A549 (cell line): ENCODE data around the gene ATP5F1C.

Source experiments
- BHLHE40 ChIP-seq: IDR thresholded peaks from 2 replicates; pipeline ENCODE4 v1.6.1; 2012; ENCODE audit warnings: low read depth, low read length, inconsistent platforms
- HDAC2 ChIP-seq: fragments of 200-600 bp; sonication (generic); IDR thresholded peaks from 2 replicates; pipeline ENCODE4 v1.6.1; 2016
- JUNB ChIP-seq: fragments of >200 bp; sonication (Bioruptor Twin); formaldehyde crosslinking; IDR thresholded peaks from 2 replicates; pipeline ENCODE4 v1.6.1; 2016
- PHF8 ChIP-seq: fragments of 200-600 bp; sonication (generic); IDR thresholded peaks from 2 replicates; pipeline ENCODE4 v1.6.1; 2016; ENCODE audit warnings: low read depth, mild to moderate bottlenecking, antibody characterized with exemption, moderate library complexity, borderline replicate concordance
- POLR2A ChIP-seq: IDR thresholded peaks from 2 replicates; pipeline ENCODE4 v1.6.1; 2012; ENCODE audit warnings: mild to moderate bottlenecking, low read length
- RAD21 ChIP-seq, 2 experiments: fragments of >200 bp in 1 of 2; sonication (Bioruptor Twin) in 1 of 2; formaldehyde crosslinking in 1 of 2; IDR thresholded peaks in 1 of 2; conservative IDR thresholded peaks in 1 of 2; 2 replicates in 1 of 2; 3 replicates in 1 of 2; pipeline ENCODE4 v1.6.1; 2012 to 2018; ENCODE audit warnings: inconsistent platforms in 1 of 2
- RCOR1 ChIP-seq: fragments of 150-350 bp; IDR thresholded peaks from 2 replicates; pipeline ENCODE4 v1.6.1; 2014; ENCODE audit warnings: antibody characterized with exemption, low read length, low read depth
- SMC3 ChIP-seq: fragments of >200 bp; sonication (Bioruptor Twin); formaldehyde crosslinking; IDR thresholded peaks from 3 replicates; pipeline ENCODE4 v1.6.1; 2018; ENCODE audit warnings: inconsistent platforms
- TF ChIP-seq, protein P1 (sequence below): fragments of >200 bp; sonication (Bioruptor Twin); formaldehyde crosslinking; IDR thresholded peaks from 3 replicates; pipeline ENCODE4 v1.5.1; 2016
- TF ChIP-seq, protein P2 (sequence below): fragments of 450-650 bp; IDR thresholded peaks from 2 replicates; pipeline ENCODE4 v1.6.1; 2014; ENCODE audit warnings: antibody characterized with exemption

DNA sequence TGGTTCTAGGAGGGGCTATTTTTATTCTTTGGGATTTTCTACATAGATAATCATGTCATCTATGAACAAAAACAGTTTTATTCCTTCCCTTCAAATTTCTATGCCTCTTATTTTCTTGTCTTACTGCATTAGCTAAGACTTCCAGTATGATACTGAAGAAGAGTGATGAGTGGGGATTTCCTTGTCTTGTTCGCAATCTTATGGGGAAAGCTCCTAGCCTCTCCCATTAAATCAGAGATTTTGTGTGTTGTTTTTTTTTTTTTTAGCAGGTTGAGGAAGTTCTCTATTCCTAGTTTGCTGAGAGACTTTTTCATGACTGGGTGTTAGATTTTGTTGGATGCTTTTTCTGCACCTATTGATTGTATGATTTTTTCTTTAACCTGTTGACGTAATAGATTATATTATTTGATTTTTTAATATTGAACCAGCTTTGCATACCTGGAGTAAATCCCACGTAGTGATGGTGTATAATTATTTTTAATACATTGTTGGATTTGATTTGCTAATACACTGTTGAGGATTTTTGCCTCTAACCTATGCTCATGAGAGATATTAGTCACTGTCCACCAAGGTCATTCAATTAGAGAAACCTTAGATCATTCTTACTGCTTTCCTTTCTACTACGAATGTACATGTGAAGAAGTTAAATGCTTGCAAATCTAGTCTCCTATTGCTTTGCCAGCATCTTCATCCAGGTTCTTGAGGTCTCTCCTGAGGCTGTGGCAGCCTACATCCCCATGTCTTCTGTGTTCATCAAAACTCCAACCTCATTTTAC, 6.5 kb downstream of the ATP5F1C start:
- TF ChIP-seq, protein P1, sequence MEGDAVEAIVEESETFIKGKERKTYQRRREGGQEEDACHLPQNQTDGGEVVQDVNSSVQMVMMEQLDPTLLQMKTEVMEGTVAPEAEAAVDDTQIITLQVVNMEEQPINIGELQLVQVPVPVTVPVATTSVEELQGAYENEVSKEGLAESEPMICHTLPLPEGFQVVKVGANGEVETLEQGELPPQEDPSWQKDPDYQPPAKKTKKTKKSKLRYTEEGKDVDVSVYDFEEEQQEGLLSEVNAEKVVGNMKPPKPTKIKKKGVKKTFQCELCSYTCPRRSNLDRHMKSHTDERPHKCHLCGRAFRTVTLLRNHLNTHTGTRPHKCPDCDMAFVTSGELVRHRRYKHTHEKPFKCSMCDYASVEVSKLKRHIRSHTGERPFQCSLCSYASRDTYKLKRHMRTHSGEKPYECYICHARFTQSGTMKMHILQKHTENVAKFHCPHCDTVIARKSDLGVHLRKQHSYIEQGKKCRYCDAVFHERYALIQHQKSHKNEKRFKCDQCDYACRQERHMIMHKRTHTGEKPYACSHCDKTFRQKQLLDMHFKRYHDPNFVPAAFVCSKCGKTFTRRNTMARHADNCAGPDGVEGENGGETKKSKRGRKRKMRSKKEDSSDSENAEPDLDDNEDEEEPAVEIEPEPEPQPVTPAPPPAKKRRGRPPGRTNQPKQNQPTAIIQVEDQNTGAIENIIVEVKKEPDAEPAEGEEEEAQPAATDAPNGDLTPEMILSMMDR = no peak
- TF ChIP-seq JUNB (no peak), RAD21 (conservative IDR thresholded peaks at IDR 0.05 in 1 of 2, IDR thresholded peaks at IDR 0.05 in 1 of 2) (no peak), HDAC2 (no peak), PHF8 (no peak), BHLHE40 (no peak), RCOR1 (no peak), POLR2A (no peak), SMC3 (no peak)
- TF ChIP-seq, protein P2, sequence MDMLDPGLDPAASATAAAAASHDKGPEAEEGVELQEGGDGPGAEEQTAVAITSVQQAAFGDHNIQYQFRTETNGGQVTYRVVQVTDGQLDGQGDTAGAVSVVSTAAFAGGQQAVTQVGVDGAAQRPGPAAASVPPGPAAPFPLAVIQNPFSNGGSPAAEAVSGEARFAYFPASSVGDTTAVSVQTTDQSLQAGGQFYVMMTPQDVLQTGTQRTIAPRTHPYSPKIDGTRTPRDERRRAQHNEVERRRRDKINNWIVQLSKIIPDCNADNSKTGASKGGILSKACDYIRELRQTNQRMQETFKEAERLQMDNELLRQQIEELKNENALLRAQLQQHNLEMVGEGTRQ = no peak
